GM19025 (cell line): Measurements from ENCODE around the gene TCHH.
"Not testable (repeated sequence)": the region's sequence is repeated elsewhere in the genome, so short reads cannot be mapped to it uniquely, and the experiment has no call there.

ENCODE experiments used
- ATAC-seq: cut with Tn5 transposase; IDR thresholded peaks from one replicate; pipeline ENCODE4 v1.9.1; 2021; ENCODE audit warnings: mild to moderate bottlenecking, low read depth, moderate library complexity; ENCODE audit not compliant: unreplicated experiment

TCHH gene

GRCh38 chr1:152112101-152112884 is 3.0 kb downstream of the TCHH start:
- ATAC-seq = no peak

- no peak for ATAC-seq
These were observed 3.7 kb downstream of the TCHH start for GRCh38 chr1:152111515-152111968.

GRCh38 chr1:152110860-152111514 is 4.3 kb downstream of the TCHH start:
- ATAC-seq = no peak

- no peak for ATAC-seq
These were observed 4.8 kb downstream of the TCHH start for GRCh38 chr1:152110365-152110859.

- no peak for ATAC-seq
These were observed 5.3 kb downstream of the TCHH start for GRCh38 chr1:152109998-152110294.

GRCh38 chr1:152109231-152109997 is 5.8 kb downstream of the TCHH start:
- no peak for ATAC-seq

GRCh38 chr1:152108882-152109222 is 6.4 kb downstream of the TCHH start:
- ATAC-seq = no peak

GRCh38 chr1:152107984-152108881 is 7.0 kb downstream of the TCHH start:
- no peak for ATAC-seq

GRCh38 chr1:152107031-152107983 is 7.9 kb downstream of the TCHH start:
- no peak for ATAC-seq

GRCh38 chr1:152104854-152105253 is 10.4 kb downstream of the TCHH start:
- ATAC-seq = no peak

- no peak for ATAC-seq
These were observed 18.3 kb downstream of the TCHH start for GRCh38 chr1:152096931-152097330.

- no peak for ATAC-seq
These were observed 26.1 kb downstream of the TCHH start, which contains the start of gene TCHHL1 for GRCh38 chr1:152089014-152089674. TSS of gene TCHHL1 (minus strand) at chr1:152089064. CDS start at chr1:152088143, 921 bp downstream.

GRCh38 chr1:152086760-152087159 is 28.5 kb downstream of the TCHH start:
- ATAC-seq = no peak

- ATAC-seq = no peak
These were observed 30.4 kb downstream of the TCHH start for GRCh38 chr1:152084853-152085252.

GRCh38 chr1:152081026-152081425 is 34.2 kb downstream of the TCHH start:
- ATAC-seq = not testable (repeated sequence)

- not testable (repeated sequence) for ATAC-seq
These were observed 34.8 kb downstream of the TCHH start for GRCh38 chr1:152080494-152080893.

GRCh38 chr1:152078831-152079441 is 36.3 kb downstream of the TCHH start:
- no peak for ATAC-seq

- ATAC-seq = no peak
These were observed 42.9 kb downstream of the TCHH start for GRCh38 chr1:152072311-152072710.
